Measurements from ENCODE around the gene MEIS2.

The MEIS2 gene

GRCh38 chr15:36886191-36886590 is 214.2 kb downstream of the MEIS2 start:
- no peak for DNase-seq

GRCh38 chr15:36885771-36886170 is 214.6 kb downstream of the MEIS2 start:
- DNase-seq = no peak

GRCh38 chr15:36884936-36885635 is 215.3 kb downstream of the MEIS2 start:
- no peak for DNase-seq

GRCh38 chr15:36884518-36884875 is 215.9 kb downstream of the MEIS2 start:
- no peak for DNase-seq

- peak; percentile 92 for DNase-seq
Measured at GRCh38 chr15:36883713-36884517, 216.4 kb downstream of the MEIS2 start.

GRCh38 chr15:36882487-36883131 is 217.7 kb downstream of the MEIS2 start:
- DNase-seq = no peak

- no peak for DNase-seq
Measured at GRCh38 chr15:36882056-36882455, 218.3 kb downstream of the MEIS2 start.

- DNase-seq = no peak
Measured at GRCh38 chr15:36881516-36881915, 218.8 kb downstream of the MEIS2 start.

- no peak for DNase-seq
Measured at GRCh38 chr15:36880913-36881460, 219.4 kb downstream of the MEIS2 start.

- no peak for DNase-seq
Measured at GRCh38 chr15:36880224-36880912, 220.0 kb downstream of the MEIS2 start.

- no peak for DNase-seq
Measured at GRCh38 chr15:36879568-36880222, 220.7 kb downstream of the MEIS2 start.

- DNase-seq = no peak
Measured at GRCh38 chr15:36878684-36879262, 221.6 kb downstream of the MEIS2 start.

- DNase-seq = no peak
Measured at GRCh38 chr15:36877796-36878683, 222.3 kb downstream of the MEIS2 start.

- DNase-seq = no peak
Measured at GRCh38 chr15:36877294-36877693, 223.1 kb downstream of the MEIS2 start.

GRCh38 chr15:36875740-36876334 is 224.5 kb downstream of the MEIS2 start:
- DNase-seq = no peak

GRCh38 chr15:36874930-36875329 is 225.4 kb downstream of the MEIS2 start:
- DNase-seq = no peak

GRCh38 chr15:36867436-36867835 is 232.9 kb downstream of the MEIS2 start:
- DNase-seq = no peak

GRCh38 chr15:36866896-36867295 is 233.5 kb downstream of the MEIS2 start:
- no peak for DNase-seq

GRCh38 chr15:36863570-36863969 is 236.8 kb downstream of the MEIS2 start:
- no peak for DNase-seq

GRCh38 chr15:36860792-36861191 is 239.6 kb downstream of the MEIS2 start:
- no peak for DNase-seq

- DNase-seq = no peak
Measured at GRCh38 chr15:36858423-36858822, 241.9 kb downstream of the MEIS2 start.
